ENCODE measurements around the gene ATAD1.

DNA sequence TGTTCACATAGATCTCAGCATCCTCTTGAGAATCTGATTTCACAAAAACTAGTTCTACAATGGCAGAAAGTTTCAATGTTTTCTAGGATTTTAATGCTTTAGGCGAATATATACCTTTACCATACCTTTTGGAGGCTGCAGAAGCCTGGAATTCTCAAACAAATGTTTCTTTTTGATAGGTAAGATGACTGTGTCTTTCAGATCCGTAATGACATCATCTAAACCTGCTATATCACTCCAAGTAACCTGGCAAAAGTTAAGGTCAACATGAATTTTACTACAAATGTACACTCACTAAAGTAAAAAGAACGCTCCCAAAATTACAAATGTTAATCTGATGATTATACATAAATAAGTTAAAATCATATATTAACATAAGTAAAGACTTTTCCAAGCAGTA lies 27.8 kb downstream of the ATAD1 start:
- TF ChIP-seq, protein P1, sequence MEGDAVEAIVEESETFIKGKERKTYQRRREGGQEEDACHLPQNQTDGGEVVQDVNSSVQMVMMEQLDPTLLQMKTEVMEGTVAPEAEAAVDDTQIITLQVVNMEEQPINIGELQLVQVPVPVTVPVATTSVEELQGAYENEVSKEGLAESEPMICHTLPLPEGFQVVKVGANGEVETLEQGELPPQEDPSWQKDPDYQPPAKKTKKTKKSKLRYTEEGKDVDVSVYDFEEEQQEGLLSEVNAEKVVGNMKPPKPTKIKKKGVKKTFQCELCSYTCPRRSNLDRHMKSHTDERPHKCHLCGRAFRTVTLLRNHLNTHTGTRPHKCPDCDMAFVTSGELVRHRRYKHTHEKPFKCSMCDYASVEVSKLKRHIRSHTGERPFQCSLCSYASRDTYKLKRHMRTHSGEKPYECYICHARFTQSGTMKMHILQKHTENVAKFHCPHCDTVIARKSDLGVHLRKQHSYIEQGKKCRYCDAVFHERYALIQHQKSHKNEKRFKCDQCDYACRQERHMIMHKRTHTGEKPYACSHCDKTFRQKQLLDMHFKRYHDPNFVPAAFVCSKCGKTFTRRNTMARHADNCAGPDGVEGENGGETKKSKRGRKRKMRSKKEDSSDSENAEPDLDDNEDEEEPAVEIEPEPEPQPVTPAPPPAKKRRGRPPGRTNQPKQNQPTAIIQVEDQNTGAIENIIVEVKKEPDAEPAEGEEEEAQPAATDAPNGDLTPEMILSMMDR (IDR thresholded peaks at IDR 0.05), result no peak
- TF ChIP-seq EZH2 (IDR thresholded peaks at IDR 0.05), result no peak
